Activated CD4-positive, alpha-beta T cell treated with anti-CD3 and anti-CD28 coated beads for 48 hours (primary cell): Measurements from ENCODE around the gene MRPL22.
"Not testable (repeated sequence)": the region's sequence is repeated elsewhere in the genome, so short reads cannot be mapped to it uniquely, and the experiment has no call there.

ENCODE experiments used
- DNase-seq: peaks from one replicate; pipeline ENCODE4 v3.0.0-alpha.2; 2020

Gene MRPL22

GRCh38 chr5:154997746-154998145 is 56.9 kb downstream of the MRPL22 start:
- DNase-seq, result no peak

GRCh38 chr5:154999865-155000264 is 59.0 kb downstream of the MRPL22 start:
- no peak for DNase-seq

GRCh38 chr5:155001523-155001922 is 60.6 kb downstream of the MRPL22 start:
- DNase-seq, result no peak

DNA sequence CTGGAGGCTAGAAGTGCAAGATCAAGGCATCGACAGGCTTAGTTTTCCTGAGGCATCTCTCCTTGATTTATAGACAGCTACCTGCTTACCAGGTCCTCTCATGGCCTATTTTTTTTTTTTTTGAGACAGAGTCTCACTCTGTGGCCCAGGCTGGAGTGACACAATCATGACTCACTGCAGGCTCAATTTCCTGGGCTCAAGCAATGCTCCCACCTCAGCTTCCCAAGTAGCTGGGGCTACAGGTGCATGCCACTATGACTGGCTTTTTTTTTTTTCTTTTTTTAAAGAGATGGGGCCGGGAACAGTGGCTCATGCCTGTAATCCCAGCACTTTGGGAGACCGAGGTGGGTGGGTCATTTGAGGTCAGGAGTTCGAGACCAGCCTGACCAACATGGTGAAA is 61.8 kb downstream of the MRPL22 start:
- not testable (repeated sequence) for DNase-seq

GRCh38 chr5:155004138-155004744 is 63.4 kb downstream of the MRPL22 start:
- peak; percentile 56 for DNase-seq

DNA sequence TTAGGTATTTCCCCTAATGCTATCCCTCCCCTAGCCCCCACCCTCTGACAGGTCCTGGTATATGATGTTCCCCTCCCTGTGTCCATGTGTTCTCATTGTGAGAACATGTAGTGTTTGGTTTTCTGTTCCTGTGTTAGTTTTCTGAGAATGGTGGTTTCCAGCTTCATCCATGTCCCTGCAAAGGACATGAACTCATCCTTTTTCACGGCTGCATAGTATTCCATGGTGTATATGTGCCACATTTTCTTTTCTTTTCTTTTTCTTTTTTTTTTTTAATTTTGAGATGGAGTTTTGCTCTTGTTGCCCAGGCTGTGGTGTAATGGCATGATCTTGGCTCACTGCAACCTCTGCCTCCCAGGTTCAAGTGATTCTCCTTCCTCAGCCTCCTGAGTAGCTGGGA is 65.4 kb downstream of the MRPL22 start:
- not testable (repeated sequence) for DNase-seq

DNA sequence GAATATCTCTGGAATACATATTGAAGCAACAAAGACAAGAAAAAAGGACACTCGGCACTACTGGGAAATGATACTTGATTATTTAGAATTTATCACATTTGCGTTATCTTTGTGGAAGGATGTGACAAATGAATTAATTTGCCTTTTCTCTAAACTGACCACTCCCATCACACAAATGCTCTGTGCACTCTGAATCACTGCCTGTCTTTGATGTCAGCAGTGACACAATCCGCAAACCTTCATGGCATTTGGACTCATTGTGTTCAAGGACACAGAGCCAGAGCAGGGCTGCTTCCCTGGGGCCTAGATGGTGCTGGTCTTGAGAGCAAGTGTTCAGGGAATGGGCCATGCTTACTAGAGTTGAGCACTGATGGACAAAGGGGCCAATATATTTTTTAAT is 67.8 kb downstream of the MRPL22 start:
- no peak for DNase-seq

- no peak for DNase-seq
These were observed 70.0 kb downstream of the MRPL22 start for GRCh38 chr5:155010881-155011280.

DNA sequence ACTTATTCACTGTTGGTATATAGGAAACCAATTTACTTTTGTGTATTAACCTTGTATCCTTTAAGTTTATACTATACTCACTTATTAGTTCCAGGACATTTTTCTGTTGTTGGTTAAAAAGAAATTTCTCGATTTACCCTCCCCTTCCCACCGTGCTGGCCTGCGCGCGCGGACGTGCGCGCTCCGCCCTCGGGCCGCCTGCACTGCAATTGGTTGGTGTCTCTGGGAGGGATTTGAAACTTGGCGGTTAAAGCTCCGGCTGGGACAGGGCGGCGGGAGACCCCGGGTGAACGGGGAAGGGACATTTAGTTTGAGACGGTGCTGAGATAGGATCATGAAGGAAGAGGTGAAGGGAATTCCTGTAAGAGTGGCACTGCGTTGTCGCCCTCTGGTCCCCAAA is 72.7 kb downstream of the MRPL22 start, which contains the start of gene KIF4B:
TSS of gene KIF4B (plus strand) at position 230 of the 400 bp plus-strand sequence. CDS start at position 335, 105 bp downstream.
- no peak for DNase-seq

DNA sequence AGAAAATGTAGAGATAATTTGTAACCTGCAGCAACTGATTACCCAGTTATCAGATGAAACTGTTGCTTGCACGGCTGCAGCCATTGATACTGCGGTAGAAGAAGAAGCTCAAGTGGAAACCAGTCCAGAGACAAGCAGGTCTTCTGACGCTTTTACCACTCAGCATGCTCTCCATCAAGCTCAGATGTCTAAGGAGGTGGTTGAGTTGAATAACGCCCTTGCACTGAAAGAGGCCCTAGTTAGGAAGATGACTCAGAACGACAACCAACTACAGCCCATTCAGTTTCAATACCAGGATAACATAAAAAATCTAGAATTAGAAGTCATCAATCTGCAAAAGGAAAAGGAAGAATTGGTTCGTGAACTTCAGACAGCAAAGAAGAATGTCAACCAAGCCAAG is 74.4 kb downstream of the MRPL22 start:
- no peak for DNase-seq

GRCh38 chr5:155017610-155018009 is 76.7 kb downstream of the MRPL22 start:
- DNase-seq, result no peak
